IMR-90 (cell line): ENCODE data around the gene ZNF502. TPM values are rescaled to one million over a fixed set of nuclear protein-coding genes. Genes with fewer than 3 reads are reported as not detected.
A peak's percentile ranks its signal among the peaks of the same experiment; 100 is the strongest.

ENCODE experiments used
- ATAC-seq: fragments of 200-7000 bp; cut with Tn5 transposase; 2 replicates; pipeline ENCODE4 v1.9.1; 2020; ENCODE audit warnings: low read depth, mild to moderate bottlenecking, moderate library complexity
- BruUV-seq: library from RNA; stranded (reverse); fragments of 400-500 nt; replicated peaks from 2 replicates; lab custom pipeline; 2021; lab: Mats Ljungman, UMichigan
- CTCF ChIA-PET: fragments of 300-600 bp; formaldehyde crosslinking; extraction: SDS; loops from one replicate; lab custom pipeline; 2021; ENCODE audit warnings: antibody characterized with exemption; lab: Yijun Ruan, JAX
- POLR2A ChIA-PET: fragments of 300-600 bp; sonication (Branson Sonifier 250); formaldehyde crosslinking; loops from one replicate; lab custom pipeline; 2022; ENCODE audit warnings: antibody characterized with exemption; ENCODE audit not compliant: unreplicated experiment; lab: Charles Lee
- DNase-seq: peaks from one replicate; pipeline ENCODE4 v3.0.0; 2013
- H2AFZ ChIP-seq: replicated peaks from 2 replicates; pipeline ENCODE3; 2013; ENCODE audit warnings: low read length, mild to moderate bottlenecking; ENCODE audit not compliant: poor library complexity
- H2AK5ac ChIP-seq: 2 replicates; pipeline ENCODE4 v1.6.1; 2013; ENCODE audit warnings: low read depth, low read length, inconsistent platforms
- H2AK9ac ChIP-seq: replicated peaks from 2 replicates; pipeline ENCODE3; 2013; ENCODE audit warnings: mild to moderate bottlenecking, low read depth, low read length, moderate library complexity; ENCODE audit not compliant: poor library complexity
- H2BK120ac ChIP-seq: 2 replicates; pipeline ENCODE4 v1.6.1; 2013; ENCODE audit warnings: low read depth, low read length, inconsistent platforms
- H2BK15ac ChIP-seq: 3 replicates; pipeline ENCODE4 v1.6.1; 2013; ENCODE audit warnings: low read depth, low read length, inconsistent platforms
- H2BK20ac ChIP-seq: 2 replicates; pipeline ENCODE4 v1.6.1; 2013; ENCODE audit warnings: low read depth, mild to moderate bottlenecking, inconsistent platforms, low read length, moderate library complexity
- H2BK5ac ChIP-seq: 2 replicates; pipeline ENCODE4 v1.6.1; 2013; ENCODE audit warnings: mild to moderate bottlenecking, low read depth, low read length, inconsistent platforms; ENCODE audit not compliant: poor library complexity, severe bottlenecking
- H3K14ac ChIP-seq: replicated peaks from 2 replicates; pipeline ENCODE4 v1.6.1; 2013; ENCODE audit warnings: low read depth, low read length, inconsistent platforms
- H3K18ac ChIP-seq: 2 replicates; pipeline ENCODE4 v1.6.1; 2013; ENCODE audit warnings: low read depth, low read length, control low read depth
- H3K23ac ChIP-seq: 2 replicates; pipeline ENCODE4 v1.6.1; 2013; ENCODE audit warnings: low read depth, low read length, inconsistent platforms
- H3K27ac ChIP-seq: 2 replicates; pipeline ENCODE4 v1.5.1; 2013; ENCODE audit warnings: mild to moderate bottlenecking, control low read depth, low read length; ENCODE audit not compliant: insufficient read depth
- H3K27me3 ChIP-seq: 2 replicates; pipeline ENCODE4 v1.6.1; 2013; ENCODE audit warnings: low read length; ENCODE audit not compliant: control insufficient read depth, insufficient read depth
- H3K36me3 ChIP-seq: 2 replicates; pipeline ENCODE4 v1.6.1; 2013; ENCODE audit warnings: low read length, mixed read lengths; ENCODE audit not compliant: control insufficient read depth, insufficient read depth
- H3K4ac ChIP-seq: 2 replicates; pipeline ENCODE4 v1.6.1; 2013; ENCODE audit warnings: low read depth, low read length, inconsistent platforms
- H3K4me1 ChIP-seq: 2 replicates; pipeline ENCODE4 v1.6.1; 2013; ENCODE audit warnings: low read length, mixed read lengths; ENCODE audit not compliant: control insufficient read depth, insufficient read depth
- H3K4me2 ChIP-seq: 2 replicates; pipeline ENCODE4 v1.6.1; 2013; ENCODE audit warnings: low read depth, mild to moderate bottlenecking, control low read depth, low read length, moderate library complexity
- H3K4me3 ChIP-seq: 2 replicates; pipeline ENCODE4 v1.5.1; 2013; ENCODE audit warnings: low read depth, mild to moderate bottlenecking, control low read depth, low read length, moderate library complexity; ENCODE audit not compliant: insufficient read depth
- H3K56ac ChIP-seq: 2 replicates; pipeline ENCODE4 v1.6.1; 2013; ENCODE audit warnings: low read length, inconsistent platforms; ENCODE audit not compliant: insufficient read depth; ENCODE audit errors: extremely low read depth
- H3K79me1 ChIP-seq, 2 experiments: 2 replicates each; pipeline ENCODE4 v1.6.1; 2013; ENCODE audit warnings: low read length in 2 of 2, inconsistent platforms in 1 of 2, low read depth in 1 of 2
- H3K9ac ChIP-seq: 2 replicates; pipeline ENCODE4 v1.6.1; 2013; ENCODE audit warnings: low read depth, low read length, control low read depth
- H3K9me1 ChIP-seq: 2 replicates; pipeline ENCODE4 v1.6.1; 2013; ENCODE audit warnings: low read length, inconsistent platforms; ENCODE audit not compliant: insufficient read depth
- H3K9me3 ChIP-seq: 2 replicates; pipeline ENCODE4 v1.6.1; 2013; ENCODE audit warnings: low read length; ENCODE audit not compliant: control insufficient read depth, insufficient read depth
- H4K20me1 ChIP-seq: 2 replicates; pipeline ENCODE4 v1.6.1; 2013; ENCODE audit warnings: low read length, inconsistent platforms; ENCODE audit not compliant: insufficient read depth
- H4K5ac ChIP-seq: 2 replicates; pipeline ENCODE4 v1.6.1; 2013; ENCODE audit warnings: mild to moderate bottlenecking, low read depth, low read length, control low read depth
- H4K8ac ChIP-seq, 2 experiments: 2 replicates each; pipeline ENCODE4 v1.6.1; 2013; ENCODE audit warnings: low read depth in 2 of 2, low read length in 2 of 2, control low read depth in 1 of 2, inconsistent platforms in 1 of 2
- H4K91ac ChIP-seq: 2 replicates; pipeline ENCODE4 v1.6.1; 2013; ENCODE audit warnings: low read depth, low read length, inconsistent platforms; ENCODE audit not compliant: insufficient read depth
- BHLHE40 ChIP-seq: fragments of 150-350 bp; IDR thresholded peaks from 2 replicates; pipeline ENCODE4 v1.6.1; 2016; ENCODE audit warnings: mild to moderate bottlenecking, low read depth, low read length
- CEBPB ChIP-seq: IDR thresholded peaks from 2 replicates; pipeline ENCODE4 v1.6.1; 2012; ENCODE audit warnings: low read depth, low read length, improper control_type of control experiment
- CHD1 ChIP-seq: IDR thresholded peaks from 2 replicates; pipeline ENCODE4 v1.6.1; 2012; ENCODE audit warnings: low read depth, low read length, improper control_type of control experiment
- FOS ChIP-seq: fragments of 150-350 bp; IDR thresholded peaks from 2 replicates; pipeline ENCODE4 v1.6.1; 2016; ENCODE audit warnings: low read depth, low read length
- MAFK ChIP-seq: IDR thresholded peaks from 2 replicates; pipeline ENCODE4 v1.6.1; 2012; ENCODE audit warnings: low read depth, low read length, improper control_type of control experiment
- MAZ ChIP-seq: IDR thresholded peaks from 2 replicates; pipeline ENCODE4 v1.6.1; 2012; ENCODE audit warnings: low read depth, mild to moderate bottlenecking, low read length, improper control_type of control experiment, moderate library complexity, borderline replicate concordance
- MXI1 ChIP-seq: IDR thresholded peaks from 2 replicates; pipeline ENCODE4 v1.6.1; 2012; ENCODE audit warnings: low read depth, mild to moderate bottlenecking, low read length, moderate library complexity, borderline replicate concordance
- NFE2L2 ChIP-seq: fragments of 150-350 bp; IDR thresholded peaks from 2 replicates; pipeline ENCODE4 v1.6.1; 2016; ENCODE audit warnings: low read depth, mild to moderate bottlenecking, low read length
- POLR2A ChIP-seq: IDR thresholded peaks from 2 replicates; pipeline ENCODE4 v1.6.1; 2012; ENCODE audit warnings: mild to moderate bottlenecking, low read depth, low read length
- RAD21 ChIP-seq: IDR thresholded peaks from 2 replicates; pipeline ENCODE4 v1.6.1; 2012; ENCODE audit warnings: low read length, improper control_type of control experiment
- RCOR1 ChIP-seq: IDR thresholded peaks from 2 replicates; pipeline ENCODE4 v1.6.1; 2012; ENCODE audit warnings: mild to moderate bottlenecking, low read length, improper control_type of control experiment; ENCODE audit not compliant: insufficient replicate concordance
- RFX5 ChIP-seq: IDR thresholded peaks from 2 replicates; pipeline ENCODE4 v1.8.0; 2012; ENCODE audit warnings: low read depth, mild to moderate bottlenecking, low read length, moderate library complexity
- SMC3 ChIP-seq: fragments of 150-350 bp; IDR thresholded peaks from 2 replicates; pipeline ENCODE4 v1.6.1; 2016; ENCODE audit warnings: low read depth, mild to moderate bottlenecking, antibody characterized with exemption, low read length, moderate library complexity
- WGBS, 2 experiments: methylation state at CpG; one replicate each; pipeline versions ENCODE4 v1.1.5 to v1.1.7; 2013; ENCODE audit warnings: missing lambda C conversion rate in 2 of 2; ENCODE audit not compliant: insufficient read length in 1 of 2; ENCODE audit errors: extremely low coverage in 2 of 2; 5-methylcytosine and 5-hydroxymethylcytosine counted together
- dilution Hi-C: fragments of 300-500 bp; cut with HindIII; formaldehyde crosslinking; loops from one replicate; pipeline ENCODE4 v1.14.3; 2018; ENCODE audit warnings: low sequenced_read_pairs; ENCODE audit not compliant: unreplicated experiment
- in situ Hi-C: fragments of 300-500 bp; cut with MboI; formaldehyde crosslinking; loops from 3 replicates; pipeline ENCODE4 v1.14.3; 2019; ENCODE audit warnings: low sequenced_read_pairs, inconsistent platforms, mixed read lengths
- intact Hi-C: fragments of 100-400 bp; cut with micrococcal nuclease; formaldehyde crosslinking; loops from 2 replicates; pipeline ENCODE4 v1.10.0; 2022
- polyA plus RNA-seq, 3 experiments: library from polyadenylated mRNA; depleted of rRNA; stranded (reverse); fragments of >200 nt; gene quantifications; 2 replicates each; pipeline ENCODE4 v1.2.3, GENCODE V29; 2012; ENCODE audit warnings: low replicate concordance in 1 of 3
- total RNA-seq: library from RNA; depleted of rRNA; stranded (reverse); fragments of >200 nt; gene quantifications from 2 replicates; pipeline ENCODE4 v1.2.3, GENCODE V29; 2012
- TF ChIP-seq, protein P1 (sequence below): fragments of 150-350 bp; IDR thresholded peaks from 2 replicates; pipeline ENCODE4 v1.6.1; 2016; ENCODE audit warnings: low read depth, mild to moderate bottlenecking, low read length, moderate library complexity, borderline replicate concordance
- TF ChIP-seq, protein P2 (sequence below): fragments of 150-350 bp; IDR thresholded peaks from 2 replicates; pipeline ENCODE4 v1.6.1; 2017; ENCODE audit warnings: mild to moderate bottlenecking, antibody characterized with exemption, low read length, low read depth

ZNF502 gene
- total and polyA plus RNA-seq, 2 of the 4 experiments (the other 2 are of a cell fraction) = 2.1 to 5.7 TPM

DNA sequence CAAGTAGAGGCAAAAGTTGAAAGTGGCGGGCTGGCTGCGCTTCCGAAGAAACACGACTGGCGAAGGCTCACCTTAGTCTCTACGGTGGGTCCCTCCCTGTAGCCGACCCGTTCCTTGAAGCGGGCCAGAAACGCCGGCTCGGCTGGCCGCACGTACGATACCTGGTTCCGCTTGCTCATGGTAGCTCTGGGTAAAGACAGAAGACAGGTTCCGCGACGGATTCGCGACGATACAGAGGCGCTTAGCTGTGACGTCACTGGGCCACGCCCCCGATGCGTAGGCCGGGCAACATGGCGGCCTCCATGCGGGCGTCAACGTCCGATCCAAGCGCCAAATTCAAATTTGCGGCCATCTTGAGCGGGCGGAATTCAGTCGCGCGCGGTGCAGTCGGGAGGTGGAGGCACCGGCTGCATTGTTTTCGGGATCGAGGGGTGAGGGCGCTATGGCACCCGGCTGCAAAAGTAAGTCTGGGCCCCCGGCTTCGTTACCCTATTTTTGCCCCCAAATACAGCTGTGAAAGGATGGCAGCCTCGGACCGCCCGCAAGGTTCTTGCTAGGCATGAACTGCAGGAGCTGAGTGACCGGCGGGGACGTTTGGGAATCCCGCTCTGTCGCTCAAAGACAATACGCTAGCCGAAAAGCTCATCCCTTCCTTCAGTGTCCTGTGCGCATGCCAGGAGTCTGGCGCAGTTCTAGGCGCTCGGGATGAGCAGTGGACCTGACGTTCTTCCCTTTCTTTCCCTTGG is 49.1 kb downstream of the ZNF502 start, which contains the start of the genes KIAA1143 and KIF15:
Gene KIAA1143, minus strand, starts transcription at position 196 of the 746 bp plus-strand sequence. Its CDS starts 17 bp downstream, at position 179.
Gene KIF15, plus strand, starts transcription at position 371 of the 746 bp plus-strand sequence. Its CDS starts 72 bp downstream, at position 443.
- H3K56ac ChIP-seq = peak within 1 kb of the TSS; percentile 59
- in situ Hi-C loops = no loop called here
- TF ChIP-seq NFE2L2 = peak; percentile 31; the same call in 1 of the 2 replicates
- peak; percentile 3; the same call in 1 of the 2 replicates for TF ChIP-seq RAD21
- peak; percentile 99 for TF ChIP-seq MXI1
- peak; percentile 73 for TF ChIP-seq POLR2A
- no peak for TF ChIP-seq BHLHE40
- no peak for TF ChIP-seq RFX5
- TF ChIP-seq CHD1 = no peak
- no peak for TF ChIP-seq FOS
- TF ChIP-seq CEBPB = no peak
- TF ChIP-seq MAFK = no peak
- no peak for TF ChIP-seq SMC3
- TF ChIP-seq RCOR1 = no peak
- peak; percentile 34; the same call in 1 of the 2 replicates for TF ChIP-seq MAZ
- TF ChIP-seq, protein P1, sequence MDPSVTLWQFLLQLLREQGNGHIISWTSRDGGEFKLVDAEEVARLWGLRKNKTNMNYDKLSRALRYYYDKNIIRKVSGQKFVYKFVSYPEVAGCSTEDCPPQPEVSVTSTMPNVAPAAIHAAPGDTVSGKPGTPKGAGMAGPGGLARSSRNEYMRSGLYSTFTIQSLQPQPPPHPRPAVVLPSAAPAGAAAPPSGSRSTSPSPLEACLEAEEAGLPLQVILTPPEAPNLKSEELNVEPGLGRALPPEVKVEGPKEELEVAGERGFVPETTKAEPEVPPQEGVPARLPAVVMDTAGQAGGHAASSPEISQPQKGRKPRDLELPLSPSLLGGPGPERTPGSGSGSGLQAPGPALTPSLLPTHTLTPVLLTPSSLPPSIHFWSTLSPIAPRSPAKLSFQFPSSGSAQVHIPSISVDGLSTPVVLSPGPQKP = no peak
- TF ChIP-seq, protein P2, sequence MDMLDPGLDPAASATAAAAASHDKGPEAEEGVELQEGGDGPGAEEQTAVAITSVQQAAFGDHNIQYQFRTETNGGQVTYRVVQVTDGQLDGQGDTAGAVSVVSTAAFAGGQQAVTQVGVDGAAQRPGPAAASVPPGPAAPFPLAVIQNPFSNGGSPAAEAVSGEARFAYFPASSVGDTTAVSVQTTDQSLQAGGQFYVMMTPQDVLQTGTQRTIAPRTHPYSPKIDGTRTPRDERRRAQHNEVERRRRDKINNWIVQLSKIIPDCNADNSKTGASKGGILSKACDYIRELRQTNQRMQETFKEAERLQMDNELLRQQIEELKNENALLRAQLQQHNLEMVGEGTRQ = peak; percentile 34; the same call in 1 of the 2 replicates

More for the DNA sequence above, 49.1 kb downstream of the ZNF502 start, which contains the start of the genes KIAA1143 and KIF15:
- Histone ChIP-seq H2AK5ac (no peak within 1 kb of the TSS; the same call in 1 of the 2 replicates), H3K23ac (peak within 1 kb of the TSS; percentile 69), H4K91ac (peak within 1 kb of the TSS; percentile 6; the same call in 1 of the 2 replicates), H4K5ac (peak within 1 kb of the TSS; percentile 19), H3K27ac (peak within 1 kb of the TSS; percentile 47), H2AK9ac (peak within 1 kb of the TSS; percentile 74), H3K18ac (no peak within 1 kb of the TSS), H3K4me3 (peak within 1 kb of the TSS; percentile 69), H3K9me1 (no peaks in the 10 kb centered on the region), H3K27me3 (no peaks in the 10 kb centered on the region), H2BK5ac (peak within 1 kb of the TSS; percentile 53), H3K9me3 (peaks cover 5% of the 10 kb centered on the region), H3K4ac (peak within 1 kb of the TSS; percentile 51), H2BK20ac (no peak within 1 kb of the TSS), H3K9ac (peak within 1 kb of the TSS; percentile 67), H4K20me1 (no peaks in the 10 kb centered on the region), H3K36me3 (peaks cover 5% of the 10 kb centered on the region), H2AFZ (peak within 1 kb of the TSS; percentile 98), H2BK15ac (no peak within 1 kb of the TSS), H3K14ac (peak within 1 kb of the TSS; percentile 58), H3K4me2 (peak within 1 kb of the TSS; percentile 92), H4K8ac (peak within 1 kb of the TSS; percentile 50 to 78), H2BK120ac (no peak within 1 kb of the TSS), H3K79me1 (peaks cover 15 to 49% of the 10 kb centered on the region in 2 experiments), H3K4me1 (no peaks in the 10 kb centered on the region)
- intact Hi-C loops (loop anchor here (1.0 to 2.0 kb wide), 2 partner anchors 153 to 229 kb away; no protein-coding TSS in a partner anchor), dilution Hi-C loops (no loop called here)
- ATAC-seq (peak; percentile 92), DNase-seq (peak; percentile 95)
- 0% methylated on average over 46 of the region's 64 CpGs; no CpG with 5 or more reads in 1 of the 2 experiments for WGBS, 2 experiments
- POLR2A ChIA-PET = no interaction called here
- CTCF ChIA-PET = no interaction called here
- TSS peak; percentile 72 for BruUV-seq
